Liver (tissue), 9 donors: Measurements from ENCODE around the gene ANKRD10. TPM values are rescaled to one million over a fixed set of nuclear protein-coding genes. Genes with fewer than 3 reads are reported as not detected.

Experiments used
- DNase-seq: peaks from one replicate; pipeline ENCODE4 v3.0.0-alpha.2; 2017; ENCODE audit warnings: low spot score
- H3K27ac ChIP-seq, 2 donors: one replicate each; pipeline ENCODE4 v1.7.0; 2013; ENCODE audit warnings: inconsistent platforms in 2 of 2, low read length in 2 of 2, control low read depth in 1 of 2, low read depth in 1 of 2, mild to moderate bottlenecking in 1 of 2
- H3K27me3 ChIP-seq, 4 donors: one replicate each; pipeline versions ENCODE4 v1.6.1 to v1.7.0; 2013; ENCODE audit warnings: low read length in 3 of 4, inconsistent platforms in 1 of 4, mild to moderate bottlenecking in 1 of 4, moderate library complexity in 1 of 4; ENCODE audit not compliant: control insufficient read depth in 4 of 4, insufficient read depth in 4 of 4
- H3K36me3 ChIP-seq, 4 donors: one replicate each; pipeline versions ENCODE4 v1.6.1 to v1.7.0; 2013; ENCODE audit warnings: low read length in 3 of 4, mild to moderate bottlenecking in 3 of 4, low read depth in 1 of 4, moderate library complexity in 1 of 4; ENCODE audit not compliant: control insufficient read depth in 4 of 4, insufficient read depth in 3 of 4
- H3K4me1 ChIP-seq, 4 donors: one replicate each; pipeline versions ENCODE4 v1.6.1 to v1.7.0; 2013; ENCODE audit warnings: low read length in 3 of 4, mild to moderate bottlenecking in 3 of 4, moderate library complexity in 1 of 4; ENCODE audit not compliant: control insufficient read depth in 4 of 4, insufficient read depth in 4 of 4
- H3K4me3 ChIP-seq, 3 donors: one replicate each; pipeline versions ENCODE4 v1.6.1 to v1.7.0; 2013; ENCODE audit warnings: low read length in 3 of 3, control low read depth in 1 of 3, low read depth in 1 of 3, mild to moderate bottlenecking in 1 of 3
- H3K9ac ChIP-seq, 2 donors: one replicate each; pipeline ENCODE4 v1.7.0; 2013; ENCODE audit warnings: low read length in 2 of 2, mild to moderate bottlenecking in 2 of 2, moderate library complexity in 2 of 2, control low read depth in 1 of 2, low read depth in 1 of 2
- H3K9me3 ChIP-seq, 4 donors: one replicate each; pipeline versions ENCODE4 v1.6.1 to v1.7.0; 2013; ENCODE audit warnings: low read length in 3 of 4; ENCODE audit not compliant: control insufficient read depth in 4 of 4
- ATF3 ChIP-seq: IDR thresholded peaks from 2 replicates; pipeline ENCODE4 v1.6.1; 2016; ENCODE audit warnings: antibody characterized with exemption
- CTCF ChIP-seq: fragments of 150-350 bp; IDR thresholded peaks from 2 replicates; pipeline ENCODE4 v1.5.1; 2017; ENCODE audit warnings: improper control_type of control experiment, low read depth, low read length; ENCODE audit not compliant: missing input control
- FOXA1 ChIP-seq: IDR thresholded peaks from 2 replicates; pipeline ENCODE4 v1.6.1; 2016; ENCODE audit warnings: antibody characterized with exemption
- FOXA2 ChIP-seq: IDR thresholded peaks from 2 replicates; pipeline ENCODE4 v1.6.1; 2016; ENCODE audit warnings: antibody characterized with exemption
- GABPA ChIP-seq, 2 donors: IDR thresholded peaks in 1 of 2; conservative IDR thresholded peaks in 1 of 2; 2 replicates each; pipeline ENCODE4 v1.6.1; 2016; ENCODE audit warnings: antibody characterized with exemption in 2 of 2, mild to moderate bottlenecking in 1 of 2, moderate library complexity in 1 of 2
- HNF4A ChIP-seq, 2 donors: conservative IDR thresholded peaks; 2 replicates each; pipeline ENCODE4 v1.6.1; 2016; ENCODE audit warnings: antibody characterized with exemption in 2 of 2, mild to moderate bottlenecking in 2 of 2
- HNF4G ChIP-seq: IDR thresholded peaks from 2 replicates; pipeline ENCODE4 v1.6.1; 2016; ENCODE audit warnings: antibody characterized with exemption
- JUND ChIP-seq, 2 donors: IDR thresholded peaks; 2 replicates each; pipeline ENCODE4 v1.6.1; 2016; ENCODE audit warnings: antibody characterized with exemption in 2 of 2
- MAX ChIP-seq: IDR thresholded peaks from 2 replicates; pipeline ENCODE4 v1.6.1; 2016; ENCODE audit warnings: antibody characterized with exemption
- NR2F2 ChIP-seq: IDR thresholded peaks from 2 replicates; pipeline ENCODE4 v1.6.1; 2016; ENCODE audit warnings: antibody characterized with exemption
- RAD21 ChIP-seq, 2 donors: IDR thresholded peaks; 2 replicates each; pipeline ENCODE4 v1.6.1; 2016; ENCODE audit warnings: antibody characterized with exemption in 2 of 2, mild to moderate bottlenecking in 2 of 2
- REST ChIP-seq: IDR thresholded peaks from 2 replicates; pipeline ENCODE4 v1.6.1; 2016; ENCODE audit warnings: antibody characterized with exemption, mild to moderate bottlenecking
- SP1 ChIP-seq: IDR thresholded peaks from 2 replicates; pipeline ENCODE4 v1.6.1; 2018; ENCODE audit warnings: antibody characterized with exemption, mild to moderate bottlenecking
- YY1 ChIP-seq: IDR thresholded peaks from 2 replicates; pipeline ENCODE4 v1.6.1; 2016; ENCODE audit warnings: antibody characterized with exemption, mild to moderate bottlenecking
- ZBTB33 ChIP-seq: IDR thresholded peaks from 2 replicates; pipeline ENCODE4 v1.6.1; 2016; ENCODE audit warnings: antibody characterized with exemption
- WGBS: extraction: QIAGEN DNeasy Blood & Tissue Kit; methylation state at CpG from one replicate; pipeline ENCODE4 v1.1.7; 2013; 5-methylcytosine and 5-hydroxymethylcytosine counted together
- polyA plus RNA-seq, 2 donors: library from polyadenylated mRNA; stranded (reverse) in 1 of 2; unstranded in 1 of 2; fragments of 200-250 nt in 1 of 2; fragments of >200 nt in 1 of 2; fragmentation: Nextera tagmentation in 1 of 2; extraction: Ambion mirVana in 1 of 2; gene quantifications; one replicate each; pipeline versions ENCODE4 v1.2.1 to v1.2.3, GENCODE V29; 2013 to 2015
- total RNA-seq, 2 donors: library from RNA; depleted of rRNA; stranded (reverse); fragments of >200 nt; gene quantifications; one replicate each; pipeline ENCODE4 v1.2.3, GENCODE V29; 2014
- donor health status: healthy.
- donor health status: healthy.
- donor health status: healthy.
- donor health status: healthy.
- donor health status: healthy.

Gene ANKRD10
- total and polyA plus RNA-seq, 4 donors = 18.8 to 74.1 (median 52.9) TPM

GRCh38 chr13:110873639-110874507 lies 41.0 kb downstream of the ANKRD10 start:
- Histone ChIP-seq H3K9me3 (peaks cover 0 to 3% (median 0%) of the 10 kb centered on the region in 4 donors), H3K27ac (no peak overlapping the region), H3K4me1 (peaks cover 0 to 5% (median 2%) of the 10 kb centered on the region in 4 donors), H3K36me3 (no peaks in the 10 kb centered on the region), H3K27me3 (no peaks in the 10 kb centered on the region), H3K9ac (no peak overlapping the region), H3K4me3 (peak overlapping the region in 1 of 3 donors; percentile 32)
- no peak for DNase-seq
- TF ChIP-seq GABPA (IDR thresholded peaks at IDR 0.05 in 1 of 2, conservative IDR thresholded peaks at IDR 0.05 in 1 of 2) (no peak), JUND (IDR thresholded peaks at IDR 0.05) (no peak), FOXA1 (no peak), YY1 (no peak), SP1 (no peak)
- whole genome bisulfite sequencing = 70% methylated on average over 19 of the region's 19 CpGs

GRCh38 chr13:110872768-110873638 lies 41.9 kb downstream of the ANKRD10 start:
- DNase-seq = no peak
- no peak overlapping the region for H3K27ac ChIP-seq
- H3K9ac ChIP-seq = no peak overlapping the region
- H3K9me3 ChIP-seq = peaks cover 0 to 3% (median 0%) of the 10 kb centered on the region in 4 donors
- TF ChIP-seq GABPA (IDR thresholded peaks at IDR 0.05 in 1 of 2, conservative IDR thresholded peaks at IDR 0.05 in 1 of 2) (no peak), ZBTB33 (no peak), SP1 (no peak), FOXA1 (no peak), REST (no peak), MAX (no peak), NR2F2 (no peak), HNF4A (conservative IDR thresholded peaks at IDR 0.05) (no peak), FOXA2 (no peak), CTCF (no peak), JUND (IDR thresholded peaks at IDR 0.05) (no peak), HNF4G (no peak), RAD21 (IDR thresholded peaks at IDR 0.05) (no peak), ATF3 (no peak)
- H3K36me3 ChIP-seq = no peaks in the 10 kb centered on the region
- 85% methylated on average over 35 of the region's 35 CpGs for WGBS
- no peaks in the 10 kb centered on the region for H3K27me3 ChIP-seq
- no peak overlapping the region for H3K4me3 ChIP-seq
- H3K4me1 ChIP-seq = peaks cover 0 to 5% (median 2%) of the 10 kb centered on the region in 4 donors
